ENCODE results near the gene GABARAP. TPM values are rescaled to one million over a fixed set of nuclear protein-coding genes. Genes with fewer than 3 reads are reported as not detected.

GABARAP gene
- total RNA-seq, 4 donors from 2014 or later: 350 to 658 (median 462) TPM

GRCh38 chr17:7191571-7192270 lies 50.5 kb downstream of the GABARAP start:
- TF ChIP-seq, protein P1, sequence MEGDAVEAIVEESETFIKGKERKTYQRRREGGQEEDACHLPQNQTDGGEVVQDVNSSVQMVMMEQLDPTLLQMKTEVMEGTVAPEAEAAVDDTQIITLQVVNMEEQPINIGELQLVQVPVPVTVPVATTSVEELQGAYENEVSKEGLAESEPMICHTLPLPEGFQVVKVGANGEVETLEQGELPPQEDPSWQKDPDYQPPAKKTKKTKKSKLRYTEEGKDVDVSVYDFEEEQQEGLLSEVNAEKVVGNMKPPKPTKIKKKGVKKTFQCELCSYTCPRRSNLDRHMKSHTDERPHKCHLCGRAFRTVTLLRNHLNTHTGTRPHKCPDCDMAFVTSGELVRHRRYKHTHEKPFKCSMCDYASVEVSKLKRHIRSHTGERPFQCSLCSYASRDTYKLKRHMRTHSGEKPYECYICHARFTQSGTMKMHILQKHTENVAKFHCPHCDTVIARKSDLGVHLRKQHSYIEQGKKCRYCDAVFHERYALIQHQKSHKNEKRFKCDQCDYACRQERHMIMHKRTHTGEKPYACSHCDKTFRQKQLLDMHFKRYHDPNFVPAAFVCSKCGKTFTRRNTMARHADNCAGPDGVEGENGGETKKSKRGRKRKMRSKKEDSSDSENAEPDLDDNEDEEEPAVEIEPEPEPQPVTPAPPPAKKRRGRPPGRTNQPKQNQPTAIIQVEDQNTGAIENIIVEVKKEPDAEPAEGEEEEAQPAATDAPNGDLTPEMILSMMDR (IDR thresholded peaks at IDR 0.05; ENCODE audit: low read depth): no peak

- TF ChIP-seq, protein P1 (IDR thresholded peaks at IDR 0.05; ENCODE audit: low read depth): no peak
Observed at GRCh38 chr17:7191069-7191468, 51.2 kb downstream of the GABARAP start.

DNA sequence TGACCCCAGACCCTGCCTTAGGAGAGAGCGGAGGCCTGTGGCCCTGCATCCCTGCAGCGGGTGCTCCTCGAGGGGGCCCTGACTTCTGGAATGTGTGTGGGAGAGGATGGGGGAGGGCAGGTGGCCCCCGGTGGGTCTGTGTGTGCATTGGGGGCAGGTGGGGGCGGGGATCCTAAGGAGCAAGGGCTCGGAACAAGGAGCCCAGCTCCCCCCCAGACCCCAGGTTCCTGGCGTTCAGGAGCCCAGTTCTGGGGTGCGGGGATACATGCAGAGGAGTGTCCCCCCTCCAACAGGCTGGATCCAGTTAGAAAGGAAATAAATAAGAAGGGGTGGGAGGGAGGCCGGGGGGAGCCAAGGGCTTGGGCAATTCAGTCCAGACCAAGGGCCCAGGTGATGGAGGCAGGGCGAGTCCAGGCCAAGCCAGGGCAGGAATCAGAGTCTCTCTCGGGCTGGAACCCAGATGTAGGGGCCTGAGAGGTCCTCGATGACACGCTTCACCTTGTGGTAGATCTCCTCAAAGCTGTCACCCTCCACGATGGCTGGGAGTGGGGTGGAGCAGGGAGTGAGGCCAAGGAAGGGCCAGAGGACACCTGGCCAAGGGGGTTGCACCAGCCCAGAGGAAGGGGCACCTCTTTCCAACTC lies 51.9 kb downstream of the GABARAP start:
- TF ChIP-seq, protein P1 (IDR thresholded peaks at IDR 0.05; ENCODE audit: low read depth): no peak

Small RNAs within 50 kb of the gene (small RNA-seq; reads per million reads assigned to genes)
- not detected for gene AC120057.4
- 8.3 reads per million, percentile 87 among the genes with 10 or more reads in this experiment for gene MIR324
- 0.49 reads per million for gene RF00019

Other genes starting within 250 kb of the GABARAP start
- gene ALOX12, start 246.4 kb downstream of the GABARAP start, total RNA-seq: not detected
- gene RNASEK, start 229.8 kb downstream of the GABARAP start, total RNA-seq: 100 to 1,000 TPM in 3 of 4 donors, 10 to 100 TPM in 1; 69.1 to 158 (median 130) TPM
- 10 to 100 TPM in 1 of 4 donors, 1 to 10 TPM in 3; 1.5 to 12.1 (median 4.1) TPM for gene BCL6B, start 219.4 kb downstream of the GABARAP start, total RNA-seq
- 1 to 10 TPM in 3 of 4 donors, not detected in 1; 1.7 to 1.9 (median 1.8) TPM for gene SLC16A13, start 206.4 kb downstream of the GABARAP start, total RNA-seq
- gene SLC16A11, start 198.4 kb downstream of the GABARAP start, total RNA-seq: 1 to 10 TPM in 1 of 4 donors, not detected in 3; 2.1 TPM
- gene CLEC10A, start 162.2 kb downstream of the GABARAP start, total RNA-seq: 10 to 100 TPM in 3 of 4 donors, 1 to 10 TPM in 1; 8.1 to 20.9 (median 16.2) TPM
- gene ASGR2, start 127.6 kb downstream of the GABARAP start, total RNA-seq: 1 to 10 TPM in 2 of 4 donors, under 1 TPM in 1, not detected in 1; 0.66 to 1.4 (median 1.3) TPM
- gene ASGR1, start 63.1 kb downstream of the GABARAP start, total RNA-seq: 1 to 10 TPM; 2.4 to 5.9 (median 3.8) TPM
- gene DLG4, start 22.6 kb downstream of the GABARAP start, total RNA-seq: 10 to 100 TPM in 1 of 4 donors, 1 to 10 TPM in 3; 3.3 to 17.0 (median 6.9) TPM
- 1,000 to 10,000 TPM in 1 of 4 donors, 100 to 1,000 TPM in 3; 533 to 1,103 (median 672) TPM for gene ACADVL, start 22.5 kb downstream of the GABARAP start, total RNA-seq
- 10 to 100 TPM; 23.5 to 36.5 (median 27.1) TPM for gene DVL2, start 7.9 kb downstream of the GABARAP start, total RNA-seq
- 10 to 100 TPM; 14.5 to 27.6 (median 19.3) TPM for gene PHF23, start 3.0 kb downstream of the GABARAP start, total RNA-seq
- gene CTDNEP1, start 9.3 kb upstream of the GABARAP start, total RNA-seq: 10 to 100 TPM; 71.8 to 86.4 (median 81.1) TPM
- gene ELP5, start 9.8 kb upstream of the GABARAP start, total RNA-seq: 10 to 100 TPM; 20.7 to 43.4 (median 25.3) TPM
- gene CLDN7, start 20.0 kb upstream of the GABARAP start, total RNA-seq: 10 to 100 TPM in 2 of 4 donors, 1 to 10 TPM in 2; 3.7 to 26.9 (median 13.2) TPM
- 10 to 100 TPM in 2 of 4 donors, 1 to 10 TPM in 2; 5.6 to 91.4 (median 13.8) TPM for gene SLC2A4, start 39.3 kb upstream of the GABARAP start, total RNA-seq
- gene YBX2, start 52.2 kb upstream of the GABARAP start, total RNA-seq: 10 to 100 TPM in 1 of 4 donors, 1 to 10 TPM in 1, under 1 TPM in 2; 0.82 to 14.1 (median 2.0) TPM
- 100 to 1,000 TPM; 144 to 174 (median 153) TPM for gene EIF5A, start 65.2 kb upstream of the GABARAP start, total RNA-seq
- gene GPS2, start 72.9 kb upstream of the GABARAP start, total RNA-seq: 10 to 100 TPM; 52.7 to 89.2 (median 75.6) TPM
- gene NEURL4, start 86.9 kb upstream of the GABARAP start, total RNA-seq: 10 to 100 TPM in 3 of 4 donors, 1 to 10 TPM in 1; 4.9 to 22.6 (median 11.2) TPM
- gene ACAP1, start 94.1 kb upstream of the GABARAP start, total RNA-seq: 1 to 10 TPM; 1.8 to 8.4 (median 4.0) TPM
- 10 to 100 TPM in 1 of 4 donors, 1 to 10 TPM in 3; 4.9 to 13.8 (median 7.2) TPM for gene KCTD11, start 109.7 kb upstream of the GABARAP start, total RNA-seq
- gene TMEM95, start 112.7 kb upstream of the GABARAP start, total RNA-seq: not detected
- gene TNK1, start 138.6 kb upstream of the GABARAP start, total RNA-seq: 1 to 10 TPM in 3 of 4 donors, under 1 TPM in 1; 0.51 to 1.9 (median 1.1) TPM
- gene PLSCR3, start 152.1 kb upstream of the GABARAP start, total RNA-seq: 10 to 100 TPM in 3 of 4 donors, 1 to 10 TPM in 1; 9.1 to 21.3 (median 16.2) TPM
- 100 to 1,000 TPM in 2 of 4 donors, 10 to 100 TPM in 2; 76.7 to 134 (median 109) TPM for gene TMEM256, start 161.6 kb upstream of the GABARAP start, total RNA-seq
- 1 to 10 TPM; 3.1 to 6.8 (median 4.2) TPM for gene NLGN2, start 165.4 kb upstream of the GABARAP start, total RNA-seq
- not detected for gene SPEM1, start 177.9 kb upstream of the GABARAP start, total RNA-seq
- not detected for gene SPEM2, start 183.2 kb upstream of the GABARAP start, total RNA-seq
- gene SPEM3, start 186.4 kb upstream of the GABARAP start, total RNA-seq: not detected
- 1 to 10 TPM; 2.9 to 7.8 (median 5.9) TPM for gene TMEM102, start 193.0 kb upstream of the GABARAP start, total RNA-seq
- gene FGF11, start 197.1 kb upstream of the GABARAP start, total RNA-seq: 1 to 10 TPM in 2 of 4 donors, under 1 TPM in 1, not detected in 1; 0.88 to 1.3 (median 1.2) TPM
- gene CHRNB1, start 202.6 kb upstream of the GABARAP start, total RNA-seq: 10 to 100 TPM in 1 of 4 donors, 1 to 10 TPM in 3; 2.4 to 10.4 (median 9.8) TPM
- 10 to 100 TPM; 34.2 to 58.0 (median 39.3) TPM for gene ZBTB4, start 237.2 kb upstream of the GABARAP start, total RNA-seq
- not detected for gene SLC35G6, start 239.0 kb upstream of the GABARAP start, total RNA-seq
- gene POLR2A, start 241.9 kb upstream of the GABARAP start, total RNA-seq: 100 to 1,000 TPM in 1 of 4 donors, 10 to 100 TPM in 3; 31.1 to 123 (median 58.5) TPM